ENCODE results near the gene CLN3.

DNA sequence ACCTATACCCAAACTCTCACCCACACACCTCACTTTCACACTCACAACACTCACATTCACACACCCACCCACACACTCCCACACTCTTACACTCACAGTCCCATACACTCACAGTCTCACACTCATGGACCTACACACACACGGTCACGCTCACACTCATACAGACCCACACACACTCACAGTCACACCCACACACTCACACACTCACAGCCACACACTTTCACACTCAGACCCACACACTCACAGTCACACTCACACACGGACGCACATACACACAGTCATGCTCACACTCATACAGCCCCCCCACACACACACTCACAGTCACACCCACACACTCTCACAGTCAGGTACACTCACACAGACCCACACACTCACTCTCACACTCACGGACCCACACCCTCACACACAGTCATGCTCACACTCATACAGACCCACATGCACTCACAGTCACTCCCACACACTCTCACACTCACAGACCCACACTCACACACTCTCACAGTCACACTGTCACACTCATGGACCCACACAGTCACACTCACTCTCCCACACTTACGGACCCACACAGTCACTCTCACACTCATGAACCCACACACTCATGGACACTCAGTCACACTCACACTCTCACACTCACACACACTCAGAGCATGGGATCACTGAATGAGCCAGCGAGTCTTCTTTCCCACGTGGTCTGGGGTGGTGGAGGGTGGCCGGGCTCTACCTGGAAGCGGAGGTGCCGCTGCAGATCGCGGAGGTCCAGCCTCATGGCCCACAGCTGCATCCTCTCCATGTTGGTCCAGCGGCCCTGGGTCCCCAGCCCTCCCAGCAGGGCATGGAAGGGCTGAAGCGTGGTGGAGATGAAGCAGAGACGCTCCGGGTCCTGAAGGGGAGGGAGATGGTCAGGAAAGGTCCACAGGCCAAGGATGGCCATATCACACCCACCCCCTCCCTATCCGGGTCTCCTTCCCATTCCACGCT is 9.7 kb upstream of the CLN3 start:
- no peak for TF ChIP-seq POLR2A (IDR thresholded peaks at IDR 0.05; ENCODE audit: low read length)
- TF ChIP-seq CHD4 (IDR thresholded peaks at IDR 0.05; ENCODE audit: borderline replicate concordance): no peak
